ENCODE measurements around the gene CLCN4. TPM values are rescaled to one million over a fixed set of nuclear protein-coding genes. Genes with fewer than 3 reads are reported as not detected.

The CLCN4 gene
- total RNA-seq, 1 experiment from 2014 or later = 6.9 TPM

- Mint-ChIP-seq H3K9me3 (peaks cover 39% of the 10 kb centered on the region in 2 experiments; a peak in 4 of 5 replicates), H3K4me1 (peaks cover 0 to 5% of the 10 kb centered on the region in 2 experiments; a peak in 1 of 4 replicates), H3K36me3 (ENCODE audit: insufficient read depth in 1 of 3, low read depth in 3 of 3) (peaks cover 0 to 7% (median 0%) of the 10 kb centered on the region in 3 experiments; a peak in 3 of 7 replicates), H3K4me3 (no peak overlapping the region), H3K27ac (no peak overlapping the region), H3K27me3 (ENCODE audit: low read depth) (peaks cover 1% of the 10 kb centered on the region; the same call in 1 of the 2 replicates)
- Histone ChIP-seq H2BK5ac (ENCODE audit: insufficient read length, low read length) (no peak overlapping the region), H2BK12ac (ENCODE audit: insufficient read length, low read depth, low read length) (no peak overlapping the region), H4K8ac (replicated peaks; ENCODE audit: insufficient read length, low read depth, low read length) (no peak overlapping the region), H3K4me1 (ENCODE audit: insufficient read depth, low read length) (no peaks in the 10 kb centered on the region), H3K27ac (ENCODE audit: insufficient read length, low read depth, low read length) (no peak overlapping the region), H3K4ac (ENCODE audit: low read depth, low read length) (no peak overlapping the region), H2BK120ac (ENCODE audit: low read depth, low read length, poor library complexity, severe bottlenecking) (no peak overlapping the region), H3K23me2 (ENCODE audit: insufficient read length, low read depth, low read length, poor library complexity, severe bottlenecking) (no peaks in the 10 kb centered on the region), H2AK5ac (ENCODE audit: insufficient read length, low read length) (no peak overlapping the region), H3K56ac (ENCODE audit: insufficient read length, low read depth, low read length) (no peak overlapping the region), H2BK20ac (ENCODE audit: low read depth, low read length, poor library complexity, severe bottlenecking) (no peak overlapping the region), H3K4me2 (ENCODE audit: insufficient read depth, insufficient read length, low read length) (no peak overlapping the region), H4K91ac (ENCODE audit: insufficient read length, low read depth, low read length) (no peak overlapping the region), H3K27me3 (ENCODE audit: insufficient read depth, low read length) (no peaks in the 10 kb centered on the region), H4K20me1 (ENCODE audit: control insufficient read depth, insufficient read depth, insufficient read length) (no peaks in the 10 kb centered on the region), H2AFZ (ENCODE audit: low read length) (no peak overlapping the region), H3K9ac (ENCODE audit: extremely low read depth, insufficient read length, low read length) (no peak overlapping the region), H3K23ac (ENCODE audit: insufficient read length, low read depth, low read length) (no peak overlapping the region), H3K18ac (ENCODE audit: insufficient read length, low read depth, low read length) (no peak overlapping the region), H4K5ac (ENCODE audit: insufficient read length, low read depth, low read length) (no peak overlapping the region), H2BK15ac (ENCODE audit: low read depth, low read length) (no peak overlapping the region), H3K14ac (ENCODE audit: insufficient read depth, low read length) (no peak overlapping the region), H3K79me2 (ENCODE audit: insufficient read depth, low read length) (no peaks in the 10 kb centered on the region), H3K9me3 (ENCODE audit: control insufficient read depth, low read depth, low read length) (peaks cover 6% of the 10 kb centered on the region), H3K79me1 (ENCODE audit: insufficient read depth, low read depth, low read length, poor library complexity, severe bottlenecking) (no peaks in the 10 kb centered on the region), H3T11ph (ENCODE audit: low read length) (no peak overlapping the region)
- no peak for DNase-seq
- no peak for TF ChIP-seq CTCF (conservative IDR thresholded peaks at IDR 0.05)
- no CpG with 5 or more reads among the region's 5 CpGs for WGBS (ENCODE audit: extremely low coverage, insufficient read length, low lambda C conversion rate)
Observed at GRCh38 chrX:10242026-10242425, 85.3 kb downstream of the CLCN4 start.
